ENCODE data around the gene OOSP2.
"Not testable (repeated sequence)": the region's sequence is repeated elsewhere in the genome, so short reads cannot be mapped to it uniquely, and the experiment has no call there.

OOSP2 gene, protein sequence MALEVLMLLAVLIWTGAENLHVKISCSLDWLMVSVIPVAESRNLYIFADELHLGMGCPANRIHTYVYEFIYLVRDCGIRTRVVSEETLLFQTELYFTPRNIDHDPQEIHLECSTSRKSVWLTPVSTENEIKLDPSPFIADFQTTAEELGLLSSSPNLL
- total RNA-seq: 0 reads per million in 2 donors

DNA sequence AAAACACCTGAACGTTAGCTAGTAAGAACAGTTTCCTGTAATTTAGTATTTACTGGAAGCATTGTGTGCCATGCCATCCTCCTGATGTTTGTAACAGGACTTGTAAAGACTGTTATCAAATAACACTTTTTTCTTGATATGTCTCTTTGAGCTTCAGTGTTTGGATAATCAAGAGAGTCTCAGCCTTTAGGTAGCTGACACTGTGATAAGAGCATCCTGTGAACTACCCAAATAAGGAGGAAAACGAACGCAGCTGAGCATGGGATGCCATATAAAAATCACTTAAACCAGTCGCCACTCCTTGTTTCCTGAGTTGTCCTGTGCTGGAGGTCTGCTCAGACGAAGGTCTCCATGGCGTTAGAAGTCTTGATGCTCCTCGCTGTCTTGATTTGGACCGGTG is at the start of gene OOSP2:
Gene OOSP2, plus strand, starts transcription at position 301 of the 400 bp plus-strand sequence. Its CDS starts 51 bp downstream, at position 352.
- DNase-seq: no peak

DNA sequence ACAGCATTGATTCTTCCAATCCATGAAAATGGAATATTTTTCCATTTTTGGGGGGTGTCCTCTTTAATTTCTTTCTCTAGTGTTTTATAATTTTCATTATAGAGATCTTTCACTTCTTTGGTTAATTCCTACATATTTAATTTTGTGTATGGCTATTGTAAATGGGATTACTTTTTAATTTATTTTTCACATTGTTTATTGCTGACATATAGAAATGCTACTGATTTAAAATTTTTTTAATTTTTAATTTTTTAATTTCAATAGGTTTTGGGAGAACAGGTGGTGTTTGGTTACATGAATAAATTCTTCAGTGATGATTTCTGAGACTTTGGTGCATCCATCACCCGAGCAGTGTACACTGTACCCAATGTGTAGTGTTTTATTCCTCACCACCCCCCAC is 49.8 kb upstream of the OOSP2 start:
- no peak for DNase-seq

DNA sequence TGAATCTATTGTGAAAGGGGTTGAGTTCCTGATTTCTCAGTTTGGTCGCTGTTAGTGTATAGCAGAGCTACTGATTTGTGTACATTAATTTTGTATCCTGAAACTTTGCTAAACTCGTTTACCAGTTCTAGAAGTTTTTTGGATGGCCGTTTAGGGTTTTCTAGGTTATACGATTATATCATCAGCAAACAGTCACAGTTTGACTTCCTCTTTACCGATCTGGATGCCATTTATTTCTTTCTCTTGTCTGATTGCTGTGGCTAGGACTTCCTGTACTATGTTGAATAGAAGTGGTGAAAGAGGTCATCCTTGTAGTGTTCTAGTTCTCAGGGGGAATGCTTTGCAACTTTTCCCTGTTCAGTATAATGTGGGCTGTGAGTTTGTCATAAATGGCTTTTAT is 47.8 kb upstream of the OOSP2 start:
- DNase-seq: no peak

DNA sequence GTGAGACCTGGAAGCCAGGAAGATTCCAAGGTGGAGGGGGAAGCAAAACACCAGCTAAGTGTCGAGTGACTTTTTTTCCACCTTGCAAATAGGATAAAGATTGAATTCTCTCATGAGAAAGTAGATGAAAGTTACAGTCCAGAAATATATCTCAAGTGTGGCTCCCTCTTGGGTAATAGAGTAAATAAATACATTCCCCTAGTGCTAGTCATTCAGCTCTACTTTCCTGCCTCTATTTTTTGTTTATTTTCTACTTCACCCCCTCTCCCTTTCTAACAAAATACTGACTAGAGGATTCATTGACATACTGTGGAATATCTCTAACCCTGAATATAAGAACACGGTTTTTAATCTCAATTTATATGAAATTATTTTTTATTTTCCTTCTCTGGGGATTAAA is 42.4 kb upstream of the OOSP2 start:
- no peak for DNase-seq

DNA sequence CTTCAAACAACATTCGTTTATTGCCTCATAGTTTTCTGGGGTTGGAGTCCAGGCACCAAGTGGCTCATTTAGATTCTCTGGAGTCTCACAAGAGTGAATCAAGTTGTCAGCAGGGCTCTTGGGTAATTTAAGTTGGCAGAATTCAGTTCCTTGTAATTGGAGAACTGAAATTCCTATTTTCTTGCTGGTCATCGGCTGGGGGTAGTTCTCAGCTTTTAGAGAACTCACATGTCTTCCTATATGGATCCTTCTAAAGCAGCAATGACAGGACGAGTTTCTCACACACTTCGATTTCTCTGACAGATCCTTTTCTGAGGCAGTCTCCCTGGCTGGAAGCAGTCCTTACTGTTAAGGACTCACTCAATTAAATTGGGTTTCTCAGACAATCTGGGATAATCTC is 40.5 kb upstream of the OOSP2 start:
- DNase-seq: no peak

DNA sequence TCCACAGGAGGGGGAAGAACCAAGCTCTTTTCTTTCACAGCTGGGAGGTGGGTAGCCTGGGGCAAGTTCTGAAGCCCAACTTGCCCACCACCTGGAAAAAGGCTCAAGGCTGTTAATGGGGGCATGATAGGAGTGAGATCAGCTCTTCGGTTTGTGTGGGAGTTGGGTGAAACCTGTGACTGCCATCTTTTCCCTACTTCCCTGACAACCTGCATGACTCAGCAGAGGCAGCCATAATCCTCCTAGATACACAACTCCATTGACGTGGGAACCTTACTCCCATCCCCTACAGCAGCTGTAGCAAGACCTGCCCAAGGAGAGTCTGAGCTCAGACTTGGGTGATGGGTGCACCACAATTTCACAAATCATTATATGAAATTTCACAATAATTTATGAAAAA is 36.5 kb upstream of the OOSP2 start:
- DNase-seq: no peak

DNA sequence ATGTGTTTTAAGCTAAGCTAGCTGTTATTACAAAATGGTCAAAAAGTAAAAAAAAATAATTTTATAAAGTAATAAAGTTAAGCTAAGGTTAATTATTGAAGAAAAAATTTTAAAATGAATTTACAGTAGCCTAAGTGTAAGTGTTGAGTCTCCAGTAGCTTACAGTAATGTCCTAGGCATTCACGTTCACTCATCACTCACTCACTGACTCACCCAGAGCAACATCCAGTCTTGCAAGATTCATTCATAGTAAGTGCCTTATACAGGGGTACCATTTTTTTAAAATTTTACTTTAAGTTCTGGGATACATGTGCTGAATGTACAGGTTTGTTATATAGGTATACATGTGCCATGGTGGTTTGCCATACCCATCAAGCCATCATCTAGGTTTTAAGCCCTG is 34.8 kb upstream of the OOSP2 start:
- DNase-seq: no peak

DNA sequence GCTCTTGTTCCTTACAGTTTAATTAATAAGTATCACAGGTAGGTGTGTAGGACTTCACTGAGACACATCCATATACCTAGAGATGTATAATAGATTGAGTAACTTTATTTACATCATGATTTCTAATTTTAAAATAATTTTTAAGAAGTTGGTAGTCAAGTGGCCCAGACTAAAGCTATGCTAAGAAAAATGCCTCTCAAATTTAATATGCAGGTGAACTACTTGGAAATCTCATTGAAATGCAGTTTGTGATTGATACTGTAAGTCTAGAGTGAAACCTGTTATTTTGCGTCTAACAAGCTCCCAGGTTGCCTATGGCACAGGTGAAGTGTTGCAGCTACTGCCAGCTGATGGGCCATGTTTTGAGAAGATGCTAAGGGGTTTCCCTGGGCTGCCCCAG is 23.3 kb upstream of the OOSP2 start, which contains the start of gene OOSP4B:
Gene OOSP4B, plus strand, starts transcription at position 301 of the 400 bp plus-strand sequence.
- DNase-seq: no peak

DNA sequence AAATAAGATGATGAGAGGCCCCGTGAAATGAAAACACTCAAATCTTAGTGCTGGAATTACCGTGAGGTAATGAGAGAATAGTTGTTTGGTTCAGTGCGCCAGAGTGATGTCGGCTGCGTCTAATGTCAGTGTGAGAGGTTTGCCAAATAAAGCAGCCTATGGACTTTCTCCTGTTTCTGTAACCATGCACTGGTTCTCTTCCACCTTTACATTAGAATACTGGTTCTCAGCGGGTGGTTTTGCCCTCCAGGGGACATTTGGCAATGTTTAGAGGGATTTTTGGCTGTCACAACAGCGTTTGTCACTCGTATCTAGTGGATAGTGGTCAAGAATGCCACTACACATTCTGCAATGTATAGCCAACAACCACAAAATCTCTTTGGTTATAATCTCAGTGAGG is 22.2 kb upstream of the OOSP2 start:
- no peak for DNase-seq

DNA sequence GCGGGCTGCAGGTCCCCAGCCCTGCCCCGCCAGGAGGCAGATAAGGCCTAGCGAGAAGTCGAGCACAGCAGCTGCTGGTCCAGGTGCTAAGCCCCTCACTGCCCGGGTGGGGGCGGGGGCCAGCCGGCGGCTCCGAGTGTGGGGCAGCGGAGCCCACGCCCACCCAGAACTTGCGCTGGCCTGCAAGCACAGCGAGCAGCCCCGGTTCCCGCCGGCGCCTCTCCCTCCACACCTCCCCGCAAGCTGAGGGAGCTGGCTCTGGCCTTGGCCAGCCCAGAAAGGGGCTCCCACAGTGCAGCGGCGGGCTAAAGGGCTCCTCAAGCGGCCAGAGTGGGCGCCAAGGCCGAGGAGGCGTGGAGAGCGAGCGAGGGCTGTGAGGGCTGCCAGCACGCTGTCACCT is 19.8 kb upstream of the OOSP2 start:
- DNase-seq: not testable (repeated sequence)

DNA sequence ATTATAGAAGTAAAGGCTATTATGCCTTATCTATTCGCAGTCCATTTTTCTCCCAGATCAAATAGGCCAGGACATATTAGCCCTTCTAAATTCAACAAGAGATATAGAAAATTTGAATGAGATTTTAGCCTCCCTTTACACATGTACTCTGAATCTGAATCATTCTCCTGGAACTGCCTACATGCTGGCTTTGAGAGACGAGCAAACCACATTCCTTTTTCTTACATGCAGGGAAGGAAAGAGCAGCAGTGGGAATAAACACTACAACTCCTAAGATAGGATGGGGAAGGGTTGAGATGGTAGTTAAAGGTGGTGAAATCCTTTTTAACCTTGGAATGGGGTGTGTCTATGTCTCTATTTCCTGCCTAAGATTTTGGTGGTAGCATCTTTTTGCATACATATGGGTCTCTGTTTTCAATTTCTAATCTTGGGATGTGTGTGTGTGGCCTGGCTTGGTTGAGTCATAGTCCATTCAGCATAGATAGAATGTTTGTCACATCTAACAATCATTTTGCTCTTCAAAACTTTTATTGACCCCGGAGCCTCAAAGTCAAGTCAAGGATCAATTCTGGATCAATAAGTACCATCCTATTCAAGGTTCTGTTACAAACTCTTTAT is 11.1 kb upstream of the OOSP2 start:
- DNase-seq: no peak

DNA sequence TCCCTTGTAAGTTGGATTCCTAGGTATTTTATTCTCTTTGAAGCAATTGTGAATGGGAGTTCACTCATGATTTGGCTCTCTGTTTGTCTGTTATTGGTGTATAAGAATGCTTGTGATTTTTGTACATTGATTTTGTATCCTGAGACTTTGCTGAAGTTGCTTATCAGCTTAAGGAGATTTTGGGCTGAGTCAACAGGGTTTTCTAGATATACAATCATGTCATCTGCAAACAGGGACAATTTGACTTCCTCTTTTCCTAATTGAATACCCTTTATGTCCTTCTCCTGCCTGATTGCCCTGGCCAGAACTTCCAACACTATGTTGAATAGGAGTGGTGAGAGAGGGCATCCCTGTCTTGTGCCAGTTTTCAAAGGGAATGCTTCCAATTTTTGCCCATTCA is 10.2 kb downstream of the OOSP2 start:
- DNase-seq: not testable (repeated sequence)

DNA sequence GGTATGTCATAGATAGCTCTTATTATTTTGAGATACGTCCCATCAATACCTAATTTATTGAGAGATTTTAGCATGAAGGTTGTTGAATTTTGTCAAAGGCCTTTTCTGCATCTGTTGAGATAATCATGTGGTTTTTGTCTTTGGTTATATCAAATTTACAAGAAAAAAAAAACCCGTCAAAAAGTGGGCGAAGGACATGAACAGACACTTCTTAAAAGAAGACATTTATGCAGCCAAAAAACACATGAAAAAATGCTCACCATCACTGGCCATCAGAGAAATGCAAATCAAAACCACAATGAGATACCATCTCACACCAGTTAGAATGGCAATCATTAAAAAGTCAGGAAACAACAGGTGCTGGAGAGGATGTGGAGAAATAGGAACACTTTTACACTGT is 10.6 kb downstream of the OOSP2 start:
- DNase-seq: not testable (repeated sequence)

DNA sequence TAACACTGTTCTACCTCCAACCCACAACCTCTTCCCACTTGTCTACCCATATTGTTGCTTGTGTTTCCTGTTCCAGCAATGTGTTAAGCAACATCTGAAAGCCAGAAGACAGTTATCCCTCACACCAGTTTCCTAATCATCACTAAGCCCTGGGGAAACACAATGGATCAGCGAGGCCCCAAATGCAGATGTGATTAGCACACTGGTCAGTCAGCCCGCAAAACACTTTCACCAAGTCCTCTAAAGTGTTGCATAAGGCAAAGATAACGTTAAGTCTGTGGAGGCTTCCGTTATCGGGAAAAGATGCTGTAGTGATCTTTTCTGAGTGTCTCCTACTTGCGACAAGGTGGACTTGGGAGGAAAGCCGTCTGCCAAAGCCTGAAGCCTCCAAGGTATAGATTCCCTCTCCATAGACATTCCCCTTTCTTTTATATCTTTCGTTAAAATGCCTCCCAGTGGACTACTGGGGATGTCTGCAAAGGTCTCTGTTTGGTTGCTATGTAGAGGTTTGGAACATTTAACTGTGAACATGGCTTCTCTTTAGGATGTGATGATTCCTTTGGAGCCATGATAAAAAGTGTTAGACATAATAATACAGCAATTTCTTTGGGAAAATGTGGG is 16.2 kb downstream of the OOSP2 start, which contains the start of gene MS4A3:
Gene MS4A3, plus strand, starts transcription at position 317 of the 621 bp plus-strand sequence. CDS start 4,496 bp downstream, outside the sequence.
- DNase-seq: no peak

DNA sequence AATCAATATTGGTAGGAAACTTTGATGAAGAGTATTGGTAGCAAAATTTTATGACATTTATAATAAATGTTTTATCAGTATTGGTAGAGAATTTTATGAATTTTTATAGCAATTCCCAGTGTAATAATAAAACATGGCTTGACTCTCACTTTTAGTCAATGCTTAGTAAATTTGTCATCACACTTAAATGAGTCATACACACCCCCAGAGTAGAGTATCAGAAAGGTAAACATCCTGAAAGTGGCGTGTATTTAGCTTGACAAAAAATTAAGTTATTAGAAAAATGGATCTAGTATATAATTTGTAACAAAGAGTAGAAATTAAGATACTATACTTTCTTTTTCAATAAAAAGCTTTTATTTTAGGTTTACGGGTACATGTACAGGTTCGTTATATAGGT is 18.8 kb downstream of the OOSP2 start:
- DNase-seq: peak in 1 of 5 experiments; percentile 2

DNA sequence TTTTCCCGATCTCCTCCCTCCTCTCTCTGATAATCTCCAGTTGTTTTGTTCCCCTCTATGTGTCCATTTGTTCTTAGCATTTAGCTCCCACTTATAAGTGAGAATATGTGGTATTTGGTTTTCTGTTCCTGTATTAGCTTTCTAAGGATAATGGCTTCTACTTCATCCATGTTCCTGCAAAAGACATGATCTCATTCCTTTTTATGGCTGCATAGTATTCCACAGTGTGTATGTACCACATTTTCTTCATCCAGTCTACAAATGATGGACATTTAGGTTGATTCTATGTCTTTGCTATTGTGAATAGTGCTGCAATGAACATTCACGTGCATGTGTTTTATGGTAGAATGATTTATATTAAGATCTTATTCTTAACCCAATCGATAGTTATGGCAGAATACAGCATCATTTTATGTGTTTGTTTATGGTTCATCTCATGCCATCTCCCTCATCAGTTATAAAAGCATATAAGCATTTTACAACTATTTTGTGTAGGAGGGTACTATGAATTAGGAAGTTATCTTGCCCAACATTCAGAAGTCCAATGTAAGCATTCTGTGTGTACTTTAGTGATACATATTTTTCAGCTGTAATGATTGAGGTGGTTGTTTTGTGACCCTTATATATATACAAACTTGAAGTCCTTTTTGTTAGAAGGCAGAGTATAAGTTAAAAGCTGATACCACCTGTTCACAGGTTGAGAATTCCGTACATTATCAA is 19.5 kb downstream of the OOSP2 start:
- DNase-seq: no peak

DNA sequence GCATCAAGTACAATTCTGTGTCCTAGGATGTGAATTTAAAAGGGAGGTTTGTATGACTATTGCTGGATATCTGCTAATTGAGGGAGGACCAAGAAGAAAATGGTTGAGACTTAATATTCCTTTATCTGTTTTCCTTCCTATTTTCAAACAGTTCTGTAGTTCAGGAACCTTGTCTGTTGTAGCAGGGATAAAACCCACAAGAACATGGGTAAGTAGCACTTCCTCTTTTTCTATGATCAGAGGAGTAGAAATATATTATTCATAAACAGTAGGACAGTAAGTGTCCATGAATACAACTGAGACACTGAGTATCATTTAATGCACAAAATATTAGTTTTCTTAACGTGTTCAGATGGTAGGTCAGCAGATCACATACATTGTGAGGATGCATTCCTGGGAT is 23.9 kb downstream of the OOSP2 start:
- no peak for DNase-seq

DNA sequence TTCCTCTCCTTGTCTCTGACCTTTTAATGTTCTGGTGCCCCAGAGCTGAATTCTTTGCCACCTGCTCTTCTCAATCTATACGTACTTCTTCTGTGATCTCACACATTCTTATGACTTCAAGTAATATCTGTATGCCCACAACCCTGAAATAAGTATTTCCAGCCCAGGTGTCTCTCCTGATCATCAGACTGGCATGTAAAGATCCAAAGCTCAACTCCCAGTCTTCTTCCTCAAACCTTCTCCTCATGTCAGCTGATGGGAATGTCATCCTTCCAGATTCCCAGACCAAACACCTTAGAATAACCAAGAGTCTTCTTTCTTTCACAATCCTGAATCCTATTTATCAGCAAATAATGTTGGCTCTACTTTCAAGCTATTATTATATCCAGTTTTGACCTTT is 25.6 kb downstream of the OOSP2 start:
- DNase-seq: no peak

DNA sequence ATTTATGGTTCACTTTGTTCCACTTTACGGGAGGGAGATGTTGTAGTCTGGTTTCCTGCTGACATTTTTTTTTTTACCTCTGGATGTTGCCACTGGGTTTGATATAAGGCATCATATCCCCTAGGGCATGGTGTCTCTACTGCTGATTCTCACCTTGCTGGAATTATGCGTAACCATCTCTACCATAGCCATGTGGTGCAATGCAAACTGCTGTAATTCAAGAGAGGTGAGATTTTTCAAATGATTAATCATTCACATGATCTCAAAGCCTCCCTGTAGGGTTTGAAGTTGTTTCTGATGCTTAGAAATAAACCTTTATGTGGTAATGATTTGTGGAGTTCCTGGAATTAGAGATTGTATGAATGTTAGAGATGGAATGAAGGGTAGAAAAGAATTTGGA is 29.2 kb downstream of the OOSP2 start:
- DNase-seq: no peak

DNA sequence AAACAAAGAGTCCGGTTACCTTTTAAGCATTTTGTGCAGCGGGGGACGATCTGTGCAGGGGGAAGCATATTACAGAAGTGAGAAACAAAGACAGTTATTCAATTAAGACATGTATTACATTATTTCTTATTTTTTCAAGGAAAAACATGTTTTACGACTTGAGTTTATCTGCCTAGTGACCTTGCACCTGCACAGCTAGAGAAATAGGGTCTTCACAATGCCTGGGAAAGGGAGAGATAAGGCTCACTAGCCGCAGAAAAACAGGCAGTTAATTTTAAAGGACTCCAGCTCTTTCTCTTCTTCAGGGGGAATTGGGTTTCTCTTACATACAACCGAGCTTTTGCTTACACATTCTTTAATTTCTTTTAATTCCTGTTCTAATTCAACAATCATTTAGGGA is 31.4 kb downstream of the OOSP2 start:
- DNase-seq: not testable (repeated sequence)

DNA sequence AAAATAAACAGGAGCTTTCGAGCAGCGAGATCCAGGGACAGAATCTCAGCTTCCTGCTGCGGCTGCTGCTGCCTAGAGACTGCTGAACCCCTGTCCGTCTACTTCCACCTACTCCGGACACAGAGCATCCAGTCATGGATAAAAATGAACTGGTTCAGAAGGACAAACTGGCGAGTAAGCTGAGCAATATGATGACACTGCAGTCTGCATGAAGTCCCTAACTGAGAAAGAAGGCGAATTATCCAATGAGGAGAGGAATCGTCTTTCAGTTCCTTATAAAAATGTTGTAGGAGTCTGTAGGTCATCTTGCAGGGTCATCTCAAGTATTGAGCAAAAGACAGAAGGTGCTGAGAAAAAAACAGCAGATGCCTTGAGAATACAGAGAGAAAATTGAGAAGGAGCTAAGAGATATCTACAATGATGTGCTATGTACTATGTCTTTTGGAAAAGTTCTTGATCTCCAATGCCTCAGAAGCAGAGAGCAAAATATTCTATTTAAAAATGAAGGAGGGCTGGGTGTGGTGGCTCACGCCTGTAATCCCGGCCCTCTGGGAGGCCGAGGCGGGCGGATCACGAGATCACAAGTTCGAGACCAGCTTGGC is 37.1 kb downstream of the OOSP2 start:
- DNase-seq: no peak

DNA sequence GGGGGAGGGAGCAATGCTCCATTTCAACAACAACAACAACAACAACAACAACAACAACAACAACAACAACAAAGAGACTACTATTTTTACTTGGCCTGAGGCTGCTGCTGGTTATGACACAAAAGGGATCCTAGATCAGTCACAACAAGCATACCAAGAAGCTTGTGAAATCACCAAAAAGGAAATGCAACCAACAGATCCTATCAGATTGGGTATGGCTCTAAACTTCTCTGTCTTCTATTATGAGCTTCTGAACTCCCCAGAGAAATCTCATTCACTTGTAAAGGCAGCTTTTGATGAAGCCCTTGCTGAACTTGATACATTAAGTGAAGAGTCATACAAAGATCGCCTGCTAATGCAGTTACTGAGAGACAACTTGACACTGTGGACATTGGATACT is 37.8 kb downstream of the OOSP2 start:
- peak in 1 of 5 experiments; percentile 6 for DNase-seq

DNA sequence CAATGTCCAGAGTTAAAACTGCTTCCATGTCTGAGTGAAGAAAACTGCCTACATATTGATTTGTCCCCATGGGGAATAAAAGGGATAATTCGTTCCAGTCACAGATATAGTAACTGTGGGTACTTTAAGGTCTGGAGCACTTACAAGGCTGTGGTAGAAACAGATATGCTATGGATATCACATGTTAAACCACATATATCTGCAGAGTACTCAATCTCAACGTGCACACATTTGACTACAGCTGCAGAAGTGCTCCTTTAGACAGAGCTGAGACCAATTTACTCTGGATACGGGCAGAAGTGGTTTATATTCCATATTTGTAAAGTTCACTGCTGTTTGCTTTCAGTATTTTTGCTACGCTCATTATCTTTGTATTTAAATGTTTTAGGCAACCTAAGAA is 38.5 kb downstream of the OOSP2 start:
- DNase-seq: no peak

Data from T-helper 2 cell (primary cell).